Measurements from ENCODE around the gene FGF9.

FGF9 gene

DNA sequence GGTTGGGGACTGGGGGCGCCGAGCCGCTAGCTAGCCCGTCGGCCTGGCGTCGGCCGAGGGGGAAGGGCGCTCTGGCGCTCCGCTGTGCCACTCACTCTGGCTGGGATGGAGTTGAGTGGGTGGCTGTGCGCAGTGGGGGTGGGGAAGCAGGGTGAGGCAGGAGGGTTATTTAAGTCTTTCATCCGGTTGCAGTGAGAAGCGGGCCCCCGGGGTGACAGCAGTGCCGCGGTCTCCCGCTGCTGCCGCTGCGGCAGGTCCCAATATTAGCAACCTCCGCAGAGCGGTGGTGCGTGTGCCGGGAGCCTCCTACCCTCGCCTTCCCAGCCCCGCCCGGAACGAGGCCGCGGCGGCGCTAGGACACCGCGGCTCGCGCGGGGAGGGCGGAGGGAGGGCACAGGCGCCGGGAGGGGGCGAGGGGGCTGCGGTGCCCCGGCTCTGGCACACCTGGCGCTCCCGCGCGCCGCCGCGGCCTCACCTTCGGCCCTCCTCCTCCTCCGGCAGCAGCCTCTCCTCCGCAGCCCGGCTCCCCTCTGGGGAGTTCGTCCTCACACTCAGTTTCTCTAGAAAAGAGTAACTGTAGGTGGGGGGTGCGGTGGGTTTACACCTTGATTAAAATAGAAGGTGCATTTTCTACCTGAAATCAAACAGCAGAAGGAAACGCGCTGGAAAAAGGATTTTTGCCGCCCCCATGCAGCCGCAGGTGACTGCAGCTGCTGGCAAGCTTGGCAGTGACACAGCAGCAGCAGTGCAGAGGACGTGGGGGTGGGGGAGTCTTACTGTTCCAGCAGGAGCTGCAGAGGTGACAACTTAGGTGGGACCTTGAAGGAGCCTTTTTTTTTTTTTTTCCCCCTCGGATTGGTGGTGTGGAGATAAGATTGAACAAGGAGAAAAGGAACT lies 4.5 kb downstream of the FGF9 start:
- DNase-seq: peak; percentile 32

DNA sequence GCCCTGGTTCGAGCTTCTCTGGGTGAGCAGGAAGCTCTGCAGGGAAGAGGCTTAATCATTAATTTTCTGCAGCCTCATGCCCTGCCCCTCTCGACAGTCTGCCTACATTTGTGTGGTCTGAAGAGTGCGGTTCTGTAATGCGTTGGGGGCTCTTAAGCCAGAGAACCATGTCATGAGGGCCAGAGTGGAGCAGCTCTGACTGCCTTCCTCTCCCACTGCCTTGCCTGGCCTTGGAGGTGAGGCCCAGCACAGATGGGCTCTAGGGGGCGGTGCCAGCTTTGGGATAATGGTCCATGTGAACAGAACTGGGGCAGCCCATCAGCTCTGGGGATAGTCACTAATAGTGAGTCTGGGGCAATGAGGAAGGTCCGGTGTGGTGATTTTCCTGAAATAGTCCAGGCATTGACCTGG lies 5.7 kb downstream of the FGF9 start:
- DNase-seq: no peak

DNA sequence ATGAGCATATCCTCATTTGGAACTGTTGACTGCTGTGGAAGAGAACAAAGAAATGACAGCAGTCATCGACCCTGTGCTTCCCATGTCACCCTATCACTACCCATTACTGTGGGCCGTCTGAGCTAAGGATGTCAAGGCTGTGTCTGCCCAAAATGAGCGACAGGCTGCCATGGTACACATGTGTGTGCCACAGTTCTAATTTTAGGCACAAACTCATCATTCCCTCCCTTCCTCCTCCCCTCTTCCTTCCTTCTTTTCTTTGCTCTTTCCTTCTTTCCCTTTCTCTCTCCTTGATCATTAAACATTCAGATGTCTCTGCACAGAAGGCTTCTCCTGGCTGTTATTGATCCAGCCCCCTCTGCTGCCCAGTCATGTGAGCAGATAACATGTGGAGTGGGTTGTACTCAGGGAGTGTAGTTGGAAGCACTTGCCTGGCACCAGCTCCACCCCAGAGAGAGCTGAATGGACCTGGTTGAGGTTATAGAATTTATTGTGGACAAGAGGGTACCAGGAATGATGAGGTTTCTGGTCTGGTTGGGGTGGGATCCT lies 6.3 kb downstream of the FGF9 start:
- DNase-seq: no peak

DNA sequence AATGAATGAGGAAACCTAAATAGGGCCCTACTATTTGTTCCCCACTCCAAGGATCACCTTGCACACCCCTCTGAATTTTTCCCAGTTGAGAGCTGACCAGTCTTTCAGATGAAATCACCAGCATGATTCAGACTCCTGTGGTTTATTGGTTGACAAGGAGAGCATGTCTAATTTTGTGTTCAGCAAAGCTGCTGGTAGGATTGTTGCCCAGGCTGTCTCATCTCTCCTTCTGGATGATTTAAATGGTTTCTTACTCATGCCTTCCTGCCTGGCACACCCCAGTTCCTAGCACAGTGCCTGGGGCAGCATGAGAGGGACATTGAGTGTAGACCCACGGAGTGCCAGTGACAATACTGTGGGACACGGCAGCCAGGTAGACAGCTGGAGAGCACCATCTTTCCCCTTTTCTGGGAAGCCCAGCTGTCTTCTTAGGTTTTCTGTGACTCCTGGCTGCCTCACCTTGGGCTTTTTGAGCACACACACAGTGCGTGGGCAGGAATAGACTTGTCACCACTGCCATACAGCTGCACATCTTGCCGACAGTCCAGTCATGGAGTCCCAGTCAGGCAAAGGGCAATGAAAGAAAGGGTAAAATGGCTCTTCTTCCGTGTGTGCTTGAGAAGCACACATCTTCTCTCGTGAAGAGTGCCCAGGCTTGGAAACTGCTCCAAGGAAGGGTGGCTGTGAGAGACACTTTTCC lies 12.3 kb downstream of the FGF9 start:
- DNase-seq: no peak

DNA sequence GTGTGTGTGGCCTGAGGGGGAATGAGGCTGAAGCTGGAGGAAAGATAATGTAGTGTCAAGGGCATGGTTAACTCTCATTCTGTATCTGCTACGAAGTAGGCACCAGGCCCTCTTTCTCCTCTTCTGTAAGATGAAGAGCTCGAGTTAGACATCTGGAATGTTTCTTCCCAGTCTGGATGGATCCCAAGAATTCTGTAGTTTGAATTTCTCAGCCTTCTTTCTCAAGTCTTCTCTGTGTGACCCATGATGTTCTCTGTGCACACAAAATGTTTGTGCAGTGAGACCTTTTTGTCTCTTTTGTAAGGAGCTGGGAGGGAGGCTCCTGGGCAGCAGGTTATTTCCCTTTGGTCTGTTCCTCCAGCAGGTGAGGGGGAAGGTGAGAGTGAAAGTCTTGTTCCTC lies 13.7 kb downstream of the FGF9 start:
- DNase-seq: no peak

DNA sequence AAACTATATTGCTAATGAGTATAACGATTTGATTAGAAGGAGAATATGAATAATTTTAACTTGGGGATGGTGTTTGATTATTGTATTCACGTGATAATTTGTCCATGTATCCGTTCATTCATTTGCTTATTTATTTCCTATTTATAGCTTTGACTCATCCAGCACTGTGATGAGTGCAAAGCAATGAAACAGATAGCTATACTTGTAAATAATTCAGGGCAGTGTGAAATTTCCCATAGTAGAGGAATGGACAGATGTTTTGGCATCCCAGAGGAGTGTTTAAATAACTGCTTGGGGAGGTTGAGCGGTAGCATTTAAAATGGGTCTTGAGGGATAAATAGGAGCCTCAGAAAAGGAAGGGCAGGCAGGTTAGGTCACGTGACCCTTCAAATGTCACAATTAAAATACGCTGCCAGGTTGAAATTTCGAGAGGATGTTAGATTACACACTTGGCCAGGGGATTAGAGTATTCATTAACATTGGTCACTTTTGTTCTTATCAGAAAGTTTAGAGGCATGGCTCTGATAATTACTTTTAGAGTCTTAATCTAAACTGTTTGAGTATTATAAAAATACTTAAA lies 14.7 kb downstream of the FGF9 start:
- no peak for DNase-seq

DNA sequence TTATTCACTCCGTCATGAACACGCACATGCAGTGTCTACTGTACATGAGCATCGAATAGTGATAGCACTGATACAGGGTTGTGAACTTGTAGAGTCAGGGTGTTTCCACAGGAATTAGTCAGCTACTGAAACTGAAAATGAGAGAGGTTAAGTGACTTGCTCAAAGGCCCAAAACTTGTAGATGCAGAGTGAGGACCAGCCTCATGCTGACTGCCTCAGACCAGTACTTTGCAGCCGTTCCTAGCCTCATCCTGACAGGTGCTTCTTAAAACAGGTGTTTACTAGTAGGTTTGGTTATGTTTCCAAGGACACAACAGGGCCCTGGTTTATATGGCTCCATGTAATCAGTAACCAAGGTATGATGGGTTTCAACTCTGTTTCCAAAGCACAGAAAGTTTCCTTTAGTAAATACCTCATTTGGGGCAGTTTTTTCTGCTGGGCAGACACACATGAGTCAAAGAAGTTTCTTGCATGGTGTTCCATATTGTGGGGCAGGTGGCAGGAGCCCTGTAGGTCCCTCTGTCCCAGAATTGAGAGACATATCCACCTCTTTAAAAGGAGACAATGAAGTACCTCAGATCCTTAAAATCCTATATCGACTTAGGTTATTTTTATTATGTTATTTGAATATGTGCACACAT lies 16.0 kb downstream of the FGF9 start:
- no peak for DNase-seq

DNA sequence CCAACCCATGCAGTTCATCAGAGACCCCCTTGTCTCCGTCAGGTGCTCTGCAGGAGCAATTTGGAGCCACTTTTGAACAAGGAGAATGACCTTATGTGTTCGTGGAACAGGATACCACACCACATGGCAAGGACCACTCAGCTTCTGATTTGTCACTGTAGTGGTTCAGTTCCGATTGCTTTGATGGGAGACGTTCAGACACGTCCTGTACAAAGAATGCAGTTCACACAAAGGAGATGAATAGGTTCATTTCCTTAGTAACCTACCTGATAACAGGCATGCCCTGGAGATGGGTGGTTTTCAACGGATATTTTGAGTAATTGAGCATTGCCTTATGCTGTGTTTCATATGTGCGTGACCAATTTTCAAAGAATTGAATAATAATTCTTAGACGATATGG lies 17.2 kb downstream of the FGF9 start:
- DNase-seq: no peak

DNA sequence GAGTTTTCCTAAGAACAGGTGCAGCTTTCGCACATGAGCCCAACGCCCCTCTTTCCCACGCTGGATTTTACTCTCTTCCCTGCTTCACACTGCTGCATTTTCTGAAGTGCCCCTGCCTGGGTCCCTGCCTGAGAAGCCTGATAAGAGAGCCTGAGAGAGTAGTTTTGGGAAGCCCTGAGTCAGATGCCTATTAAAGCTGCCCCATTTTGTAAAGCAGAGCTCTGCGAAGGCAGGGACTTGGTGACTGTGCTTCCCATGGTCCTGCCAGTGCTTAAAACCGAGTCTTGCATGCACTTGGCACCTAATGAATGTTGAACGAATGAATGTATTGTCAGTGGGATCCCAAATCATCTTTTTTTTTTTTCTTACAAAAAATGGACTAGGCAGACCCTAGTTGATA lies 18.2 kb downstream of the FGF9 start:
- DNase-seq: no peak

DNA sequence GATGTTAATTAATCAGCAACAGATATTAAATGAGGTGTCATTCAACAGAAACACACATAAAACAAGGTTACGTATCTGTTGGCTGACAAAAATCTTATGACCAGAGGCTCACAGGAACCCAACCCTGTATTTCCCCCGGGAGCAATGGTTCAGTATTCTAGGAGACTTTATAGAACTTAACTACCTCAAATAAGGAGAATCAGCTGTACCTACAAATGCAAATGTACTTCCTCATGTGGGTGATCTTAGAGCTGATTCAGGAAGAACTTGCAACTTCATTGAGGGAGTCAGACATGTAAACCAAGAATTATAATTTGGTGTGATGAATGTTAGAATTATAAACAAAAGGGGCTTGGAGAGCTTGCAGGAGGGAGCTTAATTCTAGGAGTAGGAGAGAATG lies 20.1 kb downstream of the FGF9 start:
- no peak for DNase-seq

DNA sequence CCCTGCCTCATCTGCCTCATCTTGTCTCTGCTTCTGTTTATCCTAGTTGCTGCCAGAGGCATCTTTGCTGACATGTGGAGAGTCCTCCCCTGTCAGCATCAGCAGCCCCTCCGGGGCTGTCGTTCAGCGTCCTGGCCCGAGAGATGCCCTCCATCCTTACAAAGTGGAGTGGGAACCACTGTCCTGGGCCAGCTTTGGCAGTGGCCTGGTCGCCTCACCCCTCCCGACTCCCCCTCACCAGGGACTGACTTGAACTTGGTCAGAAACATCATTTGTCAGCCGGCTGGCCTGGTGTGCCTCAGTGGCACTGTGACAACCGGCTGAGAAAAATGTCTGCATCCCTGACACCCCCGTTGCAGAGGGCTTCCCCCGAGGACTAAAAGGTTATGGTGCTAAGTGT lies 20.6 kb downstream of the FGF9 start:
- DNase-seq: no peak

DNA sequence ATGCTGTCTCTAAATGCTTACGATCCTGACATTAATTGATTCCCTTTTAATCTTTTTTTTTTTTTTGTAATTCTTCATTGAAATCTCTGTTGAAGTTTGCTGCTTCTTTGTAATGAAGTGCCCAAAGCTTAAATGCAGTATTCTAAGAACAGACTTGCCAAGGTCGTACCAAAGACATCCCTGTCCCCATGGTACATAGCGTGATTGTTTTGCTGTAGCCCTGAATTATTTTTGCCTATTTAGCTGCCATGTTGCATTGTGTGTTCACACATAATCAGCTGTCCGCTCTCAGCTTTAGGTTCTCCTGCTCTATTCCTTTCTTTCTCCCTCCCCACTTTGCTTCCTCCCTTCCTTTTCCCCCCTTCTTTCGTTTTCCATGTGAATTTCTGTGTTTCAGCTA lies 21.1 kb downstream of the FGF9 start:
- DNase-seq: no peak

DNA sequence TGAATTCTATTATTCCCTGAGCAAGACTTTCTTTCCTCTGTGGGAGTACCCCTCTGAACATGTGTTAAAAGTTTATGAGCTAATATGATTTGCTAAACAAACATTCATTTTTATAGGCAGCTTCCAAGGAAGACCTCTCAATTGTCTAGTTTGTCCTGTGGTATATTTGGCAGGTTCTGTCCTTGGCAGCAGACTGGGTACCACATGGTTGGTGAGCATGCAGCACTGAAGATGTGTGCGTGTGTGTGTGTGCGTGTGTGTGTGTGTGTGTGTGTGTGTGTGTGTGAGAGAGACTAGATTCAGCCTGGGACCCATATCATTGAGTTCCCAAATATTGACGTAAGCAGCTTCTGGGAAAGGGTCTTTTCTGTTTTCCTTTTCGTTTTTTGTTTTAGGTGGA lies 24.0 kb downstream of the FGF9 start:
- no peak for DNase-seq

DNA sequence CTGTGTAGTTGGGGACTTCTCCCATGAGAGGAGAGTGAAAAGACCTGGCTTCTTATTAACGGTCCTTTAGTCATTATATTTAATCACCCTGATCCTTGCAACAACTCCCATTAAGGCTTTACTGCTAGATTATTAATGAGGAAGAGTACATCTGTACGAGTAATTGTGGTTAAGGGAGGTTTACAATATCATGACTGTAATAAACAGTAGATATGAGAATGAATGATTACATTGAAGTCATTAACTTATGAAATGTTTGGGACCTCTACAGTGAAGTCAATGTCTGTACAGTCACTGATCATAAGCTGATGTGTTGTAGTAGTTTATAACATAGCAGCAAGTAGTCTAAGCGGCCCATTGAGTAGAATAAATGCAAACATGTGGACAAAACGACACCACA lies 24.7 kb downstream of the FGF9 start:
- no peak for DNase-seq

DNA sequence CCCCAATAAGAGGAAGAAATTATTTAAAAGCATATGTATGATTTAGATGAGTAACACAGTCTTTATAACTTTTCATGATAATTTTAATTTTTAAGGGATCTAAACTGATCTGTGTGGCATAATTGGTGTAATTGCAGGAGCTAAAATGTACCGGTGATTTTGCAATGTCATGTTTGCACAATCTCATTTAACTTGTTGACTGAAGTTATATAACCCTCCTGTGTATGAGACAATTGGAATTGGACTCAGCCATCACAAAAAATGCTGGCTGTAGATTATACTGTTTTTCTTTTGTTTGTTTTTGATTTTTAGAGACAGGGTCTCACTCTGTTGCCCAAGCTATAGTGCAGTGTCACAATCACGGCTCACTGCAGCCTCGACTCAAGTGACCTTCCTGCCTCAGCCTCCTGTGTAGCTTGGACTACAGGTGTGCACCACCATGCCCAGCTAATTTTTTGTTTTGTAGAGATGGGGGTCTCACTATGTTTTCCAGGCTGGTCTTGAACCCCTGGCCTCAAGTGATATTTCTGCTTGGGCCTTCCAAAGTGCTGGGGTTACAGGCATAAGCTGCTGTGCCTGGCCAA lies 26.1 kb downstream of the FGF9 start:
- DNase-seq: no peak

DNA sequence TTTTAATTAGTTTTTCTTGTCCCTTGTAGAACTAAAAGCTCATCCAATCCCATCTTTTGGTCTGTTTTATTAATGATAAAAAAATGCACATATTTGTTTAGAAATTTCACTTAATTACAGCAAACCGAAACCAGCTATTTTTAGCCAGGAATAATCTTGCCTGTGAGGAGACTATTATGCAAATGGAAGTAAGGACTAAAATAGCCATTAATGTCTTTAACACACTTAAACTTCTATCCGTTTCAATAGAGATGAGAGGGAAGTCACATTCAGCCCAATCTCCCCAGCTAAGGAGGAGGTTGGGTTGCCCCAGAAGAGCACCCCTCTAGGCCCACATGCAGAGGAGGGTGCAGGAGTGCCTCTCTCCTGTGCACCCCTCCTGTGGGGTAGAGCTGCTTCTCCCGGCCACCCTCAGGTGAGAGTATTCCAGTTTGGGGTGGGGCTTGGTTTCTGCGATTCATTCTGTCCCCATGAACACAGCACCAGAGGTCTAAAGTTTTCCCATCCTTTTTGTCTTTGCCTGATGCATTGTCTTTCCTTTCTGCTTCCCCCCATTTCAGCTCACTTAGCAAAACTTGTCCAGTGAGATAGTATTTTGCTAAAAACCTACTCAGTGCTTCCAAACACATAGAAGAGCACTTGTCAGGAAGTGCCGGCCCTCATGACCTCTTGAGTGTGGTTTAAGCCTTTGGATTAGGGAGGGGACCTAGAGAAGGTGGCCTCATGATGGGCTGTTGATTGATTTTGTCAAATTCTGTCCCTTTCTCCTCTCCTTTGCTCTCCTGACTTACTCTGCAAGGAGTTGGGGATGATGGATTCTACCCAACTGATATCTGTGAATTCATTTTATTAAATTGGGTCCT lies 28.2 kb downstream of the FGF9 start:
- no peak for DNase-seq

DNA sequence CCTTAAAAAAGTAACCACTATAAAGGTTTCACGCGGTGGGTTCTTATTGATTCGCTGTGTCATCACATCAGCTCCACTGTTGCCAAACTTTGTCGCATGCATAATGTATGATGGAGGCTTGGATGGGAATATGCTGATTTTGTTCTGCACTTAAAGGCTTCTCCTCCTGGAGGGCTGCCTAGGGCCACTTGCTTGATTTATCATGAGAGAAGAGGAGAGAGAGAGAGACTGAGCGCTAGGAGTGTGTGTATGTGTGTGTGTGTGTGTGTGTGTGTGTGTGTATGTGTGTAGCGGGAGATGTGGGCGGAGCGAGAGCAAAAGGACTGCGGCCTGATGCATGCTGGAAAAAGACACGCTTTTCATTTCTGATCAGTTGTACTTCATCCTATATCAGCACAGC lies 30.6 kb downstream of the FGF9 start:
- DNase-seq: no peak

DNA sequence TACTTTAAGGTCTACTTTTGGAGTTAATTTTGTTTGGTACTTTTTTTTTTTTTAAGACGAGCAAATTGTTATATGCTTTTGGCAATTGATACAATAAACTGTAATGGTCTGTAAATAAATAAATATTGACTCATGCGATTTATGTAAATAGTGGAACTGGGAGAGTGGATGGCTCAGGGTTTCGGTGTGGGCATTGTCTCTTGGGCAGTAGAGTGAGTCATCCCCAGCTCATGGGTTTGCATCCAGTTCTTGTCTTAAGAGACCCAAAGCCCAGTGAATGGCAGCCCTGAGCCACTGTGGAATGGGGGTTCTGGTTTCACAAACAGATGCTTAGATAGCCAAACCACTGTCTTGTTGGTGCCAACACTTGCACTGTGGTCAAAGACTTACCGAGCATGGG lies 33.0 kb downstream of the FGF9 start:
- DNase-seq: no peak

DNA sequence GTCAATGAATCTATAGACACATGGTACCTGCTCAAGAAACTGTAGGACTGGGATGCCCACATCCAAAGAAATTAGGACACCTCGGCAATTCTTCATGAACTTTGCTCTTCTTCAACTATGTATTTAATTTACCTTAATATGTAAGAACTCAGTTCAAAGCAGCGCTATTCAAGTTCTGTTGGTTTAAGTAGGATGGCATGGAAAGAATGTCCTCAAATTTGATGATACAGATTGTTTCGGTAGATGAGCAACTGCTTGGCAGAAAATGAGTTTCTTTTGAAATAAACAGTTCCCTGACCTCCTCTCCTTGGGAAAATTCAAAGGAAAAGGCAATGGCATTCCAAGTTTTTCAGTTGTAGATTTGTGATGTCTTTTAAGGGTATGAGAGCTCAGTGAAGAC lies 36.7 kb downstream of the FGF9 start:
- DNase-seq: no peak

DNA sequence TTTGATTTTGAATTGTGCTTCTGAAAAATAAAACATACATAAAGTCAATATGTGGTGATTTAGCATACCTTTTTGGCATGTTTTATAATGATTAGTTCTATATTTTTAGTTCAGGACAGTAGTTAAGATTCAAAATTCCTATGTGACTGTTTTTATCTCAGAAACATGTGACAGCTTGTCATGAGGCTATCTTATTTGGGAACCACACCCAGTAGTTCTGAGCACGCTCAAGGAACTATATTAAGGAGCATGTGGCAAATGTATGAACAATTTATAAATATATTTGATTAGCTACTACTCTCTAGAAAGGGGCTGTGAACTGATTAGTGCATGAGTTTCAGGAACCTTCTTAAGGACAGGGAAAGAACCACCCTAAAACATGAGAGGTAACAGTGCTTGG lies 38.8 kb downstream of the FGF9 start:
- no peak for DNase-seq

DNA sequence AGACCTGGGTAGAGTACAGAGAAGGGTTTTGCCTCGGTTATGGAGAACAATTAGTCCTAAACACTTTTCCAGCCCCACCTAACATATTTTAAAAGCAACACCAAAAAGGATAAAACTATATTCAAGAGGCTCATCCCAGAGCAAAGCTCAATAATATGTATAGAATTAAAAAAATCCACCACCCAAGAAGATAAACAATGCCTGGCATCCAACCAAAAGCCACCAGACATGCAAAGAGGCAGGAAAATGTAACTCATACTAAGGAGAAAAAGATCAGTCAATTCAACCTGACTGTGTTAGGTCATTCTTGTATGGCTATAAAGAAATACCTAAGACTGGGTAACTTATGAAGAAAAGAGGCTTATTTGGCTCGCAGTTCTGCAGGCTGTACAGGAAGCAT lies 39.3 kb downstream of the FGF9 start:
- DNase-seq: no peak

DNA sequence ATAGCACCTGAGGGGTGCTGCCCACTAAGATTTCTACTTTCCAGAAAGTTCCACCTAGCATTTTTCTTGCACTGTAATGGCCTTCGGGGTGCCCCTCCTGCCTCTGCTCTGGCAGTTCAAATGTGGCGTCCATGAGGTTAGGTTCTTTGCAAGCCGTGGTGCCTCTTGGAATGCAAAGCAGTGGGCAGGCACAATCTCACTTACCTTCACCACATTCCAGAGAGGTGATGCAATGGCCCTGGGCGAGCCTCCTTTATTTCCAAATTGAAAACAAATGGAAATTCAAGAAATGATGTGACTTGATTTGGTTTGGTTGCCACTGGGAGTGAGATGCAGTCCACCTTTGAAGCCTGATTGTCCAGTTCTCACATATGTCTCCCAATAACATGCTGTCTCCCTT lies 46.9 kb downstream of the FGF9 start:
- DNase-seq: no peak

All from activated gamma-delta T cell treated with Interleukin-2 at 50 U/mL for 16 hours (primary cell).